GM21528 (cell line): Measurements from ENCODE around the gene SIM2.

ENCODE experiments used
- ATAC-seq: cut with Tn5 transposase; IDR thresholded peaks from one replicate; pipeline ENCODE4 v1.9.1; 2021; ENCODE audit warnings: mild to moderate bottlenecking, moderate library complexity; ENCODE audit not compliant: unreplicated experiment, low FRiP score

The SIM2 gene

GRCh38 chr21:36732761-36733160 is 33.8 kb downstream of the SIM2 start:
- ATAC-seq = no peak

- no peak for ATAC-seq
These were observed 34.9 kb downstream of the SIM2 start for GRCh38 chr21:36733857-36734256.

- ATAC-seq = no peak
These were observed 35.7 kb downstream of the SIM2 start for GRCh38 chr21:36734367-36735200.

DNA sequence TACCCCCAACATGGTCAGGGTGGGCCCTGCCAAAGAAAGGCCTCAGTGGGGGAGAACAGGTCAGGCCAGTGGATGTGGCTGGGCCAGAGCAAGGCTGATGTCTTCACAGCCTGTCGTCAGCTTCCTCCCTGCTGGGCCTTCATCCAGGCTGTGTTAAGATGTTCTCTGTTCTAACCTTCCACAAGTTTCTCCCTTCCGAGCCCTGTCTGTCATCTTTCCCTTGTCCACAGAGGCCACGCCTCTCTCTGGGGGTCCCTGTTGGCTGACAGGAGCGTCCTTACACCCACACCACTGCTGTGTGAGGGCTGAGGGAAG is 36.2 kb downstream of the SIM2 start:
- ATAC-seq = no peak

DNA sequence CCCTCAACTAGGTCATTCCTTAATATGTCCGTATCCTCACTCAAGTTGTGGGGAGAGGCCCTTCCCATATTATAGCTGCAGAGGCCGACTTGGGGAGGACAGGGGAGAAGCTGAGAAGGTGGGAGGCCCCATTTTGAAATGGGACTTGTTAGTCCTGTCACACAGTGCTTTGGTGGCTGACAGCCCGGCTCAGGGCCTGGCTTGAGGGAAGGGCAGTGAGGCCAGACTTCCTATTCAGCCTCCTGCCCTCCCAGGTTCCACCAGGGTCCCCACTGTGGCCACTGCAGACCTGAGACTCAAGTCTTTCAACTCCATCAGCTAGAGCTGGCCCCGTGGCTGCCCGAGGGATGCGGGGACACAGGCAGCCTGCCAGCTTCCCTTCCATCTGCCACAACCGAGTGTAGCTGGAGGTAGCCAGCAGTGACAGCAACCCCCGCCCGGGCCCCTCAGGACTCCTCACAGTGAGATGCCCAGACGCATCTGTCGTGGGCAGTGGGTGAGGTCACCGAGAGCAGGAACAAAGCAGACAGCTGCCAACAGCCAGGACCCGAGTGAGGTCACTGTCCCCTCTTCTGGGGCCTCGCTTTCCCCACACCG is 36.9 kb downstream of the SIM2 start:
- ATAC-seq = no peak

DNA sequence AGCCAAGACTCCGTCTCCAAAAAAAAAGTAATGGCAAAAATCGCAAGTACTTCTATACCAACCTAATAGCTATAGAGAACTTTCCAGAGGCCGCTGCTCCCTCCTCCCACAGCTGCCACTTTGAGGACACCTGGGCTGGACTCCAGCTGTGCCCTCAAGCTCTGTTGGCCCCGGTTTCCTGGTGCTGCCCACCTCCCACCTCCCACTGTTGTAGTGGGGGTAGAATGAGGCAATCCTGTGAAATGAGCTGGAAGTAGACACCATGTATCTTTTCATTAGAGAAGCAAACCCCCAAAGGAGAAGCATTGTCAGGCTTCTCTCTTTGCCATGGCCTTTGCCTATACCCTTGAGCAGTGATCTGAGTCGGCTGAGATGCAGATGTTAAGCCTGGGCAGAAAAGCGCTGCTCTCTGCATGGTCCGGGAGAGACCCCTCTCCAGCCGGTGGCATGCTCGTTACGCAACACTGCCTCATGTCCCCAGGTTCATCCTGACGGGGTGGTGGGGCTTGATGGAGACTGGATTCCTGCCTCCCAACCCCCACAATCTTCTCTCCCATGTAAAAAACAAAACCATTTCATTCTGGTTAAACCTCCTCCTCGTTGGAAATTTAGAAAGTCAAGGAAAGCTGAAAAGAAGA is 39.7 kb downstream of the SIM2 start:
- no peak for ATAC-seq

- ATAC-seq = no peak
These were observed 42.6 kb downstream of the SIM2 start for GRCh38 chr21:36741506-36741905.

DNA sequence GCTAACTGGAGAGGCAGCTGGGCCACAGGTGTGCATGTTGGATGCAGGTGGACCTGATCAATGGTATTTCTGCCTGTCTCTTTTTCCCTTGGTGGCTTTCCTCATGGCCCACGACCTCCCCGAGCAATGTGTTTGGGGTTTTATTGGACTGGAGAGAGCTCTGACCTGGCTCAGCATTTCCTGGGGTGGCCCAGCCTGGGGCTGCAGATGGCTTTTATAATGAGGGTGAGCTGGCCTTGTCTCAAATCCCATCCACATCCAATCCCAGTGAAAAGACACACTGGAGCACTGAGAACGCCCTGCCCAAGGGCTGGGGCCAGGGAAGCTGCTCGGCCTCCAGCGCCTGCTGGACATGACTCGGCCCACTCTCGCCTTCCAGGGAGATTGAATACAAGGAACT is 44.1 kb downstream of the SIM2 start:
- ATAC-seq = no peak

DNA sequence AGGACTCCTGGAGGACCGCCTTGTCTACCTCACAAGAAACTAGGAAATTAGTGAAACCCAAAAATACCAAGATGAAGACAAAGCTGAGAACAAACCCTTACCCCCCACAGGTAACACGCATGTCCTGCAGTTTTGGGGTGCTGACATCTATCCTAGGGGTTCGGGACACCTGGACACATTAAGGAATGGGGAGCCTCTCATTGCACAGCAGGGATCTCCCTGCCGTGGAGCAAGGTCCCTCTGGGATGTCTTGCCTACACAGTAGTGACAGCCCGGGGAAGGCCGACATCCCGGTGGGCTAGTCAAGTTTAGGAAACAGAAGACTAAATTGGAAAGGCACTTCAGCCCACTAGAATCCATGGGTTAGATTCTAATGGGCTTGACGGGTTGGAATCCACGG is 44.5 kb downstream of the SIM2 start:
- no peak for ATAC-seq

GRCh38 chr21:36744190-36744559 is 45.3 kb downstream of the SIM2 start:
- ATAC-seq = no peak

GRCh38 chr21:36744560-36745231 is 45.8 kb downstream of the SIM2 start:
- no peak for ATAC-seq

DNA sequence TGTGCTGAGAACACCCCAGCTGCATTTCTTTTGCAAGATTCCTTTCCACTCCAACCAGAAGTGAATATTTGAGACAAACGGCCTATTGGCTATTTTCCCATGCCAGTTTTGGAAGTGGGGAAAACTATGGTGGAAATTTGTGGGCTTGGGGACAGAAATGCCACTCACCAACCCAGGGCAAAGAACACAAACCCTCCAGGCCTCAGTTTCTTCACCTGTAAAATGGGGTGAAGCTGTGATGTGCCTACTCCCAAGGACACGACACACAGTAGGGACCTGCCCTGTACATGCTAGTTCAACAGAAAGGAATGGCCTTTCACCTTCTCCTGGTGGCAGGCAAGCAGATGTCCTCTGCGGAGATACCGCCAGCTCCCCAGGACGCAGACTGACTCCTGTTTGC is 46.5 kb downstream of the SIM2 start:
- no peak for ATAC-seq

GRCh38 chr21:36747041-36747814 is 48.3 kb downstream of the SIM2 start:
- no peak for ATAC-seq

GRCh38 chr21:36747815-36748383 is 49.0 kb downstream of the SIM2 start:
- no peak for ATAC-seq

- ATAC-seq = no peak
These were observed 51.1 kb downstream of the SIM2 start for GRCh38 chr21:36749935-36750575.

GRCh38 chr21:36750576-36750959 is 51.7 kb downstream of the SIM2 start:
- ATAC-seq = no peak

GRCh38 chr21:36751383-36751782 is 52.5 kb downstream of the SIM2 start:
- ATAC-seq = no peak

GRCh38 chr21:36753556-36753955 is 54.6 kb downstream of the SIM2 start:
- no peak for ATAC-seq

GRCh38 chr21:36754241-36754898 is 55.5 kb downstream of the SIM2 start:
- ATAC-seq = no peak
